Measurements from ENCODE around the gene C17orf107.

Gene C17orf107

GRCh38 chr17:4872786-4873185 lies 26.6 kb upstream of the C17orf107 start:
- no peak for DNase-seq (ENCODE audit: low read depth in 2 of 2)

DNA sequence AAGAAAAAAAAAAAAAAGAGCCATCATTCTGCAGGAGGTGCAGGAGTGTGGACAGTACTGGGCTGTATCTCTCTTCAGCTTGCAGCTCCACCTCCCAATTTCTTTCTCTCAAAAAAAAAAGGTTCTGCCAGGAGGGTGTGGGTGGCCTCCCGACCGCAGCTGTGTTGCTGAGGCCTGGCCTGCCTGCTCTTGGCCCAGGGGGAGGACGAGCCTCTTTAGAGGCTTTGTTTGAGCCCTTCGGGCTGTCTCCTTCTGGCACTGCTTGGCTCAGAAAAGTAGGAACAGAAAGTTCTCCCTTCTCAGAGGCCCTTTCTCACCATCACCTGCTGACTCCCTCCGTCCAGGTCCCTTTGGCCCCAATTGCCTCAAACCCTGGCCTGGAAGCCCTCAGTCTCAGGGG lies 22.2 kb upstream of the C17orf107 start:
- no peak for DNase-seq (ENCODE audit: low read depth in 2 of 2)

DNA sequence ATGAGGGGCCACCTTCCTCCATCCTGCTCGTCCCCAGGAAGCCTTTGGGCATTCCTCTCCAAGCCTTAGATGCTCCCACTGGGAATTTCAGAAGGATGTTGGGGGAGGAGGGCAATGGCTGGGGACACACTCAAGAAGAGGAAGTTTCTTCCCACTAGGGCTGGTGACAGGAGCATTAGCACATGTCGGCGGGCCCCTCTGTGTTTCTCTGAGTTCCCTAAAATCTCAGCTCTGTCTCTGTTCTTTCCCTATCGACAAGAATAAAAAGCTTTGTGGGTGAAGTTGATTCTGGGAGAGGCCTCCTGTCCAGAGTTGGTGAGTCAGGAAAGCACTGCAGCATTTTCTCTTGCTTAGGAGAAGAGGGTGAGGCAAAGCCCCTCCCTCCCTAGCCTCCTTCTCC lies 19.7 kb upstream of the C17orf107 start:
- no peak for DNase-seq (ENCODE audit: low read depth in 2 of 2)

DNA sequence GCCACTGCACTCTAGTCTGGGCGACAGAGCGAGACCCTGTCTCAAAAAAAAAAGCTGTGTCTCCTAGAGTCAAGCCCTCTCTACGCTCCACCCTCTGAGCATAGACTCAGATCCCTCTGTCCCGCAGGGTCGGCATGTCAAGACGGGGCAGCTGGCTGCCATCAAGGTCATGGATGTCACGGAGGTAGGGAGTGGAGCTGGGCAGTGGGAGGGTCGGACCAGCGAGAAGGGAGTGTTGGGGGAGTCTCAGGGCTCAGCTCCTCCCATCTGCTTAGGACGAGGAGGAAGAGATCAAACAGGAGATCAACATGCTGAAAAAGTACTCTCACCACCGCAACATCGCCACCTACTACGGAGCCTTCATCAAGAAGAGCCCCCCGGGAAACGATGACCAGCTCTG lies 18.5 kb upstream of the C17orf107 start:
- no peak for DNase-seq (ENCODE audit: low read depth in 2 of 2)

DNA sequence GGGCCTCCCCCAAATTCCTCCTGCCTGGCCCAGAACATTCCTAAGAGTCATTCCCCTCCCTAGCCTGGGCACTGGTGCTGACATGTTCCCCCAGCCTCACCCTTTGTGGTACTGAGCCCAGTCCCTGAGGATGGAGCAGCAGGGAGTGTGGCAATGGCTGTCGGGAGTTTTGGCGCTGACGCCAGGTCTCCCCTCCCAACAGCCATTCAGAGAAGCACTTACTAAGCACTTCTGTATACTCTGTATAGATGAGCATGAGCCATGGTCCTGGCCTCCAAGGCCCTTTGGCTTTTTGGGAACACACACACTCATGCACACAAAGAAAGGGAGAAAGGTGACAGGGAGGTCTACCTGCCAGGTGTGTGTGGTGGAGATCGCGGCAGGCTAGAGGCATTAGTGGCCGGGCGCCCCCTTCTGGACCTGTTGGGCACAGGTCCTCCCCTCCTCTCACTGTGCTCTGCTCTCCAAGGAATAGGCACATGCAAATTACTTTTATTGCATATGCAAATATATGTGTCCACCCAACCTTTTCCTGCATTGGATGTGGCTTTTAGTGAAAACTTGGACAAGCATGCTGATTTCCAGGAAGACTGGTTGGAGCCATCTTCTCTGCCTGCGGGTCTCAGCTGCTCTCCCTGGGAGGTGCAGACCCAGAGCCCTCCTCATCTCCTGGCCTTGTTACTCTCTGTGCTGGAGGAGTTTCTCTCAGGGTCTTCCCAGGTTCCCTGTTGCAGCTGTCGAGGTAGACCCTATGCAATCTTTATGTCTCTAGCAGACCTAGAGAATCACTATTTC lies 17.4 kb upstream of the C17orf107 start:
- DNase-seq (ENCODE audit: low read depth in 2 of 2), result peak; percentile 30 to 49

DNA sequence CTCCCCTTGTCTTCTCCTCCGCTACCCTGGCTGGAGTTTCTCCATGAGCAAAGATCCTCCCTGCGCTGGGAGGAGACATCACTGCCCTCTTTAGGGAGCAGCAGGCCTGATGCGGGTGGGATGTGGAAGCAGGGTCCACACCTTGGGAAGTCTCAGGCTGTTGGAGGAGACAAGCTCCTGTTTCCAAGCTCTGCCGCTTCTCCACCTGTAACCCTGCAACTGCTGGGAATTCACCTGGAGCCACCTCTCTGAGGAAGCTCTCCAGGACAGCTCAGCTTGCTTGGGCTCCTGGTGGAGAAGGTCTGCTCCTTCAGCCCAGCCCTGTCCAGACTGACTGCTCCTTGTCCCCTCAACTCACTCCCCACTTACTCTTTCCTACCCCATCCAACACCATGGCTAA lies 14.8 kb upstream of the C17orf107 start:
- no peak for DNase-seq (ENCODE audit: low read depth in 2 of 2)

DNA sequence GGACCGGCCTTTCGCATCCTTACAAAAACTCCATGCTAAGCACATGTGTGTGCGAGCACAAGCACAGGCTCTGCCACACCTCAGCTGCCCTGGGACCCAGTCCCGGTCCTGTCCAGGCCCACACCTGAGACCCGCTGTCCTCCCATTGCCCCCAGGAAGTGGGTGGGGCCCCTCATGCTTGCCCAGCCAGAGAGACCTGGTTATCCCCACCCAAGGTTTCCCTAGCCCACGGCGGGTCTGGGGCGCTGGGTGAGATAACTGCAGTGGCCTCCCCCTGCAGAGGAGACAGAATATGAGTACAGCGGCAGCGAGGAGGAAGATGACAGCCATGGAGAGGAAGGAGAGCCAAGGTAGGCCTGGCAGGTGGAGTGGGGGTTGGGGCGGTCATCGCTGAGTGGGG lies 12.5 kb upstream of the C17orf107 start:
- DNase-seq (ENCODE audit: low read depth in 2 of 2), result no peak

DNA sequence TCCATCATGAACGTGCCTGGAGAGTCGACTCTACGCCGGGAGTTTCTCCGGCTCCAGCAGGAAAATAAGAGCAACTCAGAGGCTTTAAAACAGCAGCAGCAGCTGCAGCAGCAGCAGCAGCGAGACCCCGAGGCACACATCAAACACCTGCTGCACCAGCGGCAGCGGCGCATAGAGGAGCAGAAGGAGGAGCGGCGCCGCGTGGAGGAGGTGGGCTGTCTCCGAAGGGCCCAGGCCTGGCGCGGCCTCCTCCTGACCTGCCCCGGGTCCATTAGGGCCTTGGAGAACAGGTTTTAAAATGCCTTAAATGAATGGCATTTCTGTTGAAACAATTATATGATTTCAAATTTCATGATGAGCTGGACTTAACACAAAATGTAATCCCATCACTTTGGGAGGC lies 11.8 kb upstream of the C17orf107 start:
- no peak for DNase-seq (ENCODE audit: low read depth in 2 of 2)

- no peak for DNase-seq (ENCODE audit: low read depth in 2 of 2)
Measured at GRCh38 chr17:4891411-4892410, 7.6 kb upstream of the C17orf107 start.

DNA sequence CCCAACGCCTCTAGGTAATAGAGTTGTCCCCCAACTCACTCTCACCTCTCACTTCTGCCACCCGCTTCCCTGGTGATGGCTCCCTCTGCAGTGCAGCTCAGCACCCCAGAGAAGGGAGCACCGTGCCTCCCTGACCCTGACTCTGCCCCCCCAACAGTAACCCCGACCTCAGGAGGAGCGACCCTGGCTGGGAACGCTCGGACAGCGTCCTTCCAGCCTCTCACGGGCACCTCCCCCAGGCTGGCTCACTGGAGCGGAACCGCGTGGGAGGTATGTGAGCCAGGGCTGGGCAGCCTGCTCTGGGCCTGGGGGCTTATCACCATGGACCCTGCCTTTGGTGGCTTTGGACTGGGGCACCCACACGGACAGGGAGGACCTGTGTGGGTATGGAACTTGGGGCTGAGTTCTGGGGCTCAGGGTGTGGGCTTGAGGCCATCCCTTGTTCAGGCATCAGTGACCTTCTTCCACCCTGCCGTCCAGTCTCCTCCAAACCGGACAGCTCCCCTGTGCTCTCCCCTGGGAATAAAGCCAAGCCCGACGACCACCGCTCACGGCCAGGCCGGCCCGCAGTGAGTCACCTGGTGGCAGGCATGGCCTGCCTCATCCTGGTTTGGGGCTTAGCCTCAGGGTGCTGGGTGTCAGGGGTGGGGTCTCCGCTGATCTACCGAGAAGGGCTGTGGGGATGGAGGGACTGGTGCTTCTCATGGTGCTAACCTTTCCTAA lies 6.7 kb upstream of the C17orf107 start:
- no peak for DNase-seq (ENCODE audit: low read depth in 2 of 2)

GRCh38 chr17:4893272-4893671 lies 6.1 kb upstream of the C17orf107 start:
- no peak for DNase-seq (ENCODE audit: low read depth in 2 of 2)

- no peak for DNase-seq (ENCODE audit: low read depth in 2 of 2)
Measured at GRCh38 chr17:4893721-4894560, 5.4 kb upstream of the C17orf107 start.

GRCh38 chr17:4895121-4895520 lies 4.2 kb upstream of the C17orf107 start:
- DNase-seq (ENCODE audit: low read depth in 2 of 2), result no peak

- DNase-seq (ENCODE audit: low read depth in 2 of 2), result no peak
Measured at GRCh38 chr17:4895657-4896331, 3.5 kb upstream of the C17orf107 start.

DNA sequence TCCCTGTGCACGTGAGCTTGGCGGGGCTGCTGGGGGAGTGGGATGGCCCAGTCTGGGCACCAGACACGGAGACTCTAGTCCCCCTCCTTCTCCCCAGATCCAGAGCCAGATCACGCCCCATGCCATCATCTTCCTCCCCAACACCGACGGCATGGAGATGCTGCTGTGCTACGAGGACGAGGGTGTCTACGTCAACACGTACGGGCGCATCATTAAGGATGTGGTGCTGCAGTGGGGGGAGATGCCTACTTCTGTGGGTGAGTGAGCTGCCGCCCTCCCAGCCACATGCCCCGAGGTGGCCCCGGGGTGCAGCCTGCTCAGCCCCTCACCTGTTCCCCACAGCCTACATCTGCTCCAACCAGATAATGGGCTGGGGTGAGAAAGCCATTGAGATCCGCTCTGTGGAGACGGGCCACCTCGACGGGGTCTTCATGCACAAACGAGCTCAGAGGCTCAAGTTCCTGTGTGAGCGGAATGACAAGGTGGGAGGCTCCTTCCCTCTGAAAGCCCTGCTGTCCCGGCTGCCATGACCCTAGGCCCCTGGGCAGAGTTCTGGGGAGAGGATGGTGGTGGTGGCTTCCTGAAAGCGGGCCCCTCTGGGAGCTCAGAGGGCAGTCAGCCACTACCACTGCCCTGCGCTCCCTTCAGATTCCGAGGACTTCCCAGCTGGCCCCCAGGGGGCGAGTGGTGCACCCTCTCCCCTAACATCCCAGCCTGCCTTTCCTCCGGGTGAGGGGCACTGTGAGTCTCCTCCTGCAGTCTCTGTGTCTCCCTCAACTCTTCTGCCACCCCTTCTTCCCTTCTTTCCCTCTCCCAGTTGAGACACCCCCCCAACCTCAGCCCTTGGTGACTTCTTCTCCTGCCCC lies 2.8 kb upstream of the C17orf107 start:
- no peak for DNase-seq (ENCODE audit: low read depth in 2 of 2)

GRCh38 chr17:4897198-4897687 lies 2.1 kb upstream of the C17orf107 start:
- no peak for DNase-seq (ENCODE audit: low read depth in 2 of 2)

DNA sequence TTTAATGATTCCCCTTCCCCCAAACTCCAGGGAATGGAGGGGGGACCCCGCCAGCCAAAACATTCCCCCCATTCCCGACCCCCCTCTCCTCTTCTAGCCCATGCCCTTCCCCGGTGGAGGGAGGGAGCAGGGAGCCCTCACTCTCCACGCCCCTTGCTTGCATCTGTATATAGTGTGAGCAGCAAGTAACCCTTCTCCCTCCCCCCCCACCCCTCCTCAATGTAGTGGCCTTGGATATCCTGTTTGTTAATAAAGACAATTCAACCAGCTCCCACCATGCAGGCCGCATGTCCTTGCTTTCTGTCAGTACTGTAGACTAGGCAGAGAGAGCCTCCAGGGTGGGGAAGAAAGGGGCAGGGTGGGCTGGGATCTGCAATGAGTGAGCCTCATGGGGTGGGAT lies 1.6 kb upstream of the C17orf107 start:
- DNase-seq (ENCODE audit: low read depth in 2 of 2), result no peak

DNA sequence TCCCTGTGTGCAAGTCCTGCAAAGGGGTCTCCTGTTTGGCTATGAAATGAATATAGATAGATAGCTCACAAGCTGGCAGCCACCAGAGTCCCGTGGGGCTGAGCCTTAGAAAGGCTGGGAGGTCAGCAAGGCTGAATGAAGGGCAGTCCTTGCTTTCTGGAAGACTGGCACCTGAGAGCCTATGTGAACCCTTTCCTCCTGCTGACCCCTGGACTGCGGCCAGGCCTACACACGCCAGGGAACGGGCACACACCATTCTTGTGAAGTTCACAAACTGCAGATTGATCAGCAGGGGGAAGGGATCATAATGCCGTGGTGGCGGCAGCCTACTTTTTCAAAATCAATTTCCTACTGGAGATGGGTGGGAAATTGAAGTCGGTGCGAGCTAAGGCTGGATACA lies 985 bp upstream of the C17orf107 start:
- DNase-seq (ENCODE audit: low read depth in 2 of 2), result no peak

GRCh38 chr17:4898927-4899326 lies 409 bp upstream of the C17orf107 start:
- DNase-seq (ENCODE audit: low read depth in 2 of 2), result no peak

Measured in stimulated activated CD8-positive, alpha-beta memory T cell treated with anti-CD3 and anti-CD28 coated beads, Interleukin-7, amount 100 ng/mL, for 4 hours (primary cell).